GM13977 (cell line): Measurements from ENCODE around the gene PLEK.
"Not testable (repeated sequence)": the region's sequence is repeated elsewhere in the genome, so short reads cannot be mapped to it uniquely, and the experiment has no call there.

Experiments
- DNase-seq: peaks from one replicate; pipeline ENCODE4 v3.0.0; 2012; ENCODE audit warnings: low spot score
- CTCF ChIP-seq: IDR thresholded peaks from 2 replicates; pipeline ENCODE4 v1.5.1; 2012; ENCODE audit warnings: mild to moderate bottlenecking, control low read depth; ENCODE audit not compliant: insufficient read depth; ENCODE audit errors: extremely low read depth, missing control alignments
- in situ Hi-C: fragments of 300-500 bp; cut with MboI; formaldehyde crosslinking; loops from one replicate; pipeline ENCODE4 v1.12.0; 2022; ENCODE audit warnings: low sequenced_read_pairs, low pct_unique_long_range_greater_than_20kb, mixed read lengths, inconsistent platforms; ENCODE audit not compliant: unreplicated experiment

Gene PLEK

GRCh38 chr2:68391869-68392268 lies 26.8 kb downstream of the PLEK start:
- DNase-seq: no peak
- TF ChIP-seq CTCF: no peak
- in situ Hi-C loops: no loop called here

- DNase-seq: no peak
- TF ChIP-seq CTCF: no peak
- in situ Hi-C loops: no loop called here
Observed at GRCh38 chr2:68396093-68396492, 31.0 kb downstream of the PLEK start.

GRCh38 chr2:68397704-68398263 lies 32.7 kb downstream of the PLEK start:
- DNase-seq, in situ Hi-C loops: not testable (repeated sequence)

GRCh38 chr2:68403199-68403644 lies 38.1 kb downstream of the PLEK start:
- no peak for TF ChIP-seq CTCF
- DNase-seq: no peak
- in situ Hi-C loops: no loop called here

- DNase-seq: no peak
- in situ Hi-C loops: no loop called here
Observed at GRCh38 chr2:68404164-68404563, 39.1 kb downstream of the PLEK start.

GRCh38 chr2:68404893-68405799 lies 40.1 kb downstream of the PLEK start:
- TF ChIP-seq CTCF: no peak
- in situ Hi-C loops: no loop called here
- DNase-seq: no peak

More at GRCh38 chr2:68404164-68404563, 39.1 kb downstream of the PLEK start:
- no peak for TF ChIP-seq CTCF
